GM12874 (cell line): ENCODE results near the gene CRY1.

ENCODE experiments used
- TF ChIP-seq, protein P1 (sequence below): IDR thresholded peaks from 2 replicates; pipeline ENCODE4 v1.5.1; 2011; ENCODE audit warnings: low read depth, mild to moderate bottlenecking, control low read depth, low read length, moderate library complexity; ENCODE audit not compliant: insufficient read depth

Gene CRY1

DNA sequence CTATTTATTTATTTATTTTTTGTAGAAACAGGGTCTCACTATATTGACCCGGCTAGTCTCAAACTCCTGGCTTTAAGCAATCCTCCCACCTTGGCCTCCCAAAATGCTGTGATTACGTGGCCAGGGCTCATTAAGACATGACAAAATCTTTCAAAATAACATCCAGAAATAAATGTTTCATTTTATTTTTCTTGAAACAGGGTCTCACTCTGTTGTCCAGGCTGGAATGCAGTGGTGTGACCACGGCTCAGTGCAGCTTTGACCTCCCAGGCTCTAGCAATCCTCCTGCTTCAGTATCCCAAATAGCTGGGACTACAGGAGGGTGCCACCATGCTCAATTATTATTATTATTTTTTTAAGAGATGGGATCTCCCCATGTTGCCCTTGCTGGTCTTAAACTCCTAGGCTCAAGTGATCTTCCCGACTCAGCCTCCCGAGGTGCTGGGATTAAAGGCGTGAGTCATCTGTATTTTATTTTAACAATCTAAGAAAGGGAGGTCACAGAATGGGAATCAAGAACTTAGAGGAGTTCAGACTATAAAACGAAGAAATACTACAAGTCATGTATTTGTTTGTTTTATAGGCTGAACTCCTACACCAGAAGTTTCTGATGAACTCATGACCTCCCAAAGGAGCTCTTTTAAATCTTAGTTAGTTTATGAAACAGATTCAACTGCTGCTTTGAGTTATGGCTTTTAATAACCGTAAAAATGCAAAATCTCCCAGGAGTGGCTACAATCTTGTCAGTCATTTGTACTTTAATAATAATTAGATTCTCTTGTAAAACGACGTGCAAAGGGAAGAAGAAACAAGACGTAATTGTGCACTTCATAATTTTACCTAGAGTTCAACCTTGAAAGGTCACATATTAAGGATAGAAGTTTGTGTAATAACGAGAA lies 139.7 kb downstream of the CRY1 start:
- TF ChIP-seq, protein P1, sequence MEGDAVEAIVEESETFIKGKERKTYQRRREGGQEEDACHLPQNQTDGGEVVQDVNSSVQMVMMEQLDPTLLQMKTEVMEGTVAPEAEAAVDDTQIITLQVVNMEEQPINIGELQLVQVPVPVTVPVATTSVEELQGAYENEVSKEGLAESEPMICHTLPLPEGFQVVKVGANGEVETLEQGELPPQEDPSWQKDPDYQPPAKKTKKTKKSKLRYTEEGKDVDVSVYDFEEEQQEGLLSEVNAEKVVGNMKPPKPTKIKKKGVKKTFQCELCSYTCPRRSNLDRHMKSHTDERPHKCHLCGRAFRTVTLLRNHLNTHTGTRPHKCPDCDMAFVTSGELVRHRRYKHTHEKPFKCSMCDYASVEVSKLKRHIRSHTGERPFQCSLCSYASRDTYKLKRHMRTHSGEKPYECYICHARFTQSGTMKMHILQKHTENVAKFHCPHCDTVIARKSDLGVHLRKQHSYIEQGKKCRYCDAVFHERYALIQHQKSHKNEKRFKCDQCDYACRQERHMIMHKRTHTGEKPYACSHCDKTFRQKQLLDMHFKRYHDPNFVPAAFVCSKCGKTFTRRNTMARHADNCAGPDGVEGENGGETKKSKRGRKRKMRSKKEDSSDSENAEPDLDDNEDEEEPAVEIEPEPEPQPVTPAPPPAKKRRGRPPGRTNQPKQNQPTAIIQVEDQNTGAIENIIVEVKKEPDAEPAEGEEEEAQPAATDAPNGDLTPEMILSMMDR = no peak

DNA sequence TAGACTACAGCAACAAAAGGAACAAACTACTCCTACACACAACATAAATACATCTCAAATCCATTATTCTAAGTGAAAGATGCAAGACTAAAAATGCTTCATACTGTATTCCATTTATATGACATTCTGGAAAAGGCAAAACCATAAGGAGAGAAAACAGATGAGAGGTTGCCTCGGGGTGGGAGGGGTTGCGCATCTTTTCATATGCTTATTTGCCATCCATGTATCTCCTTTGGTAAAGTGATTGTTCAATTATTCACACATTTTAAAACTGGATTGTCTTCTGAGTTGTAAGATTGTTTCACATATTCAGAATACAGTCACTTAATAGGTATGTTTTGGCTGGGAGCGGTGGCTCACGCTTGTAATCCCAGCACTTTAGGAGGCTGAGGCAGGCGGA lies 142.8 kb downstream of the CRY1 start:
- TF ChIP-seq, protein P1 = no peak

GRCh38 chr12:106947461-106947860 lies 145.9 kb downstream of the CRY1 start:
- TF ChIP-seq, protein P1 = no peak

DNA sequence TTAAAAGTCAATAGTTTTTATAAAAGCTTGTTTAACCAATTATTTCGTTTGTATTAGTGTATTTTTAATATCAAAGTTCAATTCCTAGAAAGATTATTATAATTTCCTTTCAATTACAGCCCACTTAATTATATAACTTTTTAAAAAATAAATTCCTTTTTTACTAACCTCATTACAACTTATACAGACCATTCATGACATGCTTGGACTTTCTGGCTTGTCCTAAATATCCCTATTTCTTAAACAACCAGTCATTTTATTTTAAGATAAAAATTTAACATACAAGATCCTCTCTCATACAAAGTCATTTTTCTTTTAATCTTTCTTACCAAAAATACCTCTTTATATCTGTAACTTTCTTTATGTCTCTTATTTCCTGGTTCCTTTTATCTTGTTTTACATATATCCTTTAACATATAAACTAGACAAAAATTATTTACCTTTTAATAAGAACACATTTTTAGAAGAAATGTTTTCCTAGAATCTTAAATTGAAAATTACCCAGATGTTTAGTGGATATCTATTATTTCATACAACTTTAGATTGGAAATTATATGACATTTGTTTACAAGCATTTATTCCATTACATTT lies 148.0 kb downstream of the CRY1 start:
- TF ChIP-seq, protein P1 = no peak

GRCh38 chr12:106942775-106943174 lies 150.6 kb downstream of the CRY1 start:
- TF ChIP-seq, protein P1 = no peak

DNA sequence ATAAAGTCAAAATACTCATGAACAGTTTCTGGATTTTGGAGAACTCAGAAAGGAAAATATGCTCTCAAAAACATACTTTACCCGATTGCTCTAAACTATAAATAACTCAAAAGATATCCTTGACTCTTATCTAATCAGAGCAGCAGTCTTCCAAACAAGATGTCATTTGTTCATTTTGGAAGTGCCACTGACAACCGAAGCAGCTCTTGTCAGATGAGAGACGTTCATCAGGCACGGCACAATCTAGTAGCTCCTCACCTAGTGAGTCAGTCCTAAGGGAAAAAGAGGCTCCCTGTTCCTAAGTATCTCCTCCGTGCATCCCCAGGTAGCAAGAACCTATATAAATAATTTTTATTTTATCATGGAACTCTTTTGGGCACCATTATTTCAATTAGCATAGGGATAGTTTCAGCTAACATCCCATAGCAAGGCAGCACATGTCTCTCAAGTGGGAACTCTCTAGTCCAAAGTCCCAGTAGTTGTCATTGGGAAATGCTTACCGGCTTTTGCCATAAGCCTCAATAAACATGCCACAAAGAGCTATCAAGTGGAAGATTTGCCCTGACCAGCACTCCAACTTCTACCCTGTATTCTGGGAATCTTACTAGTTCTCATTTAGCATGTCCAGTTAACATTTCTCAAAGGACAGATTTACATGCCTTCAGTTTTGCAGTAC lies 151.7 kb downstream of the CRY1 start:
- TF ChIP-seq, protein P1 = no peak
